Measurements from ENCODE around the gene TBC1D8B.

DNA sequence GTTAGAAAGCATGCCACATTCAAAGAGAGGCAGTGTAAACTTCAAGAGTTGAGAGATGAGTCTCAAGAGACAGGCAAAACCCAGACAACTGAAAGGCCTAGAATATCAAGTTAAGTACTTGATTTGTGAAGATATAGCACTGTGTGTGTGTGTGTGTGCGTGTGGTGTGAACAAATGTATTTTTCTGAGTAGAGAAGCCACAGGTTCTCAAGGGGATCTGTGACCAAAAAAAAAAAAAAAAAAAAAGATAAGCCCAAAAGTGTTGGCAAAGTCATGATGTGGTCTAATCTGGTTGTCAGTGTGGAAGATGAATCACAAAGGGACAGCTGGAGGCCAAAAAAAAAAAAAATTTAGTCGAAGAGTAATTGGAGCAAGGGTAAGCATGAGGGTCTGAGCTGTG lies 96.8 kb downstream of the TBC1D8B start:
- TF ChIP-seq POLR2A (IDR thresholded peaks at IDR 0.05; ENCODE audit: borderline replicate concordance, extremely low read depth, insufficient read depth, insufficient read length) (no peak), SP1 (IDR thresholded peaks at IDR 0.05; ENCODE audit: low read depth) (no peak)

All from HCT116 (cell line).